ENCODE results near the gene TPRA1. TPM values are rescaled to one million over a fixed set of nuclear protein-coding genes. Genes with fewer than 3 reads are reported as not detected.

Gene TPRA1
- total RNA-seq, 1 experiment from 2014 or later, result 20.2 TPM

DNA sequence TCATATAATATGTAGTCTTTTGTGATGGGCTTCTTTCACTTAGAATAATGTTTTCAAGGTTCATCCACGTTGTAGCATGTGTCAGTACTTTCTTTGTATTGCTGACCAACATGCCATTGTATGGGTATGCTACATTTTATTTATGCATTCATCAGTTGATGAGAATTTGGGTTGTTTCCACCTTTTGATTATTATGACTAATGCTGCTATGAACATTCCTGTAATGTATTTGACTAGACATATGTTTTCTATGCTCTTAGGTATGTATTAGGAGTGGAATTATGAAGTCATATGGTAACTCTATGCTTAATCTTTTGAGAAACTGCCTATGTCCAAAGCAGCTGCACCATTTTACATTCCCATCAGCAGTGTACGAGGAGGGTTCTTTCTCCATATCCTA lies 35.3 kb upstream of the TPRA1 start:
- ChIA-PET CTCF (no interaction called here), POLR2A (ENCODE audit: low non-redundant PET) (no interaction called here)
- intact Hi-C loops (cut with micrococcal nuclease; ENCODE audit: unreplicated experiment), result no loop called here
- no TSS peak for BruUV-seq (replicated peaks)
- no peak for DNase-seq (ENCODE audit: low spot score)
- Histone ChIP-seq H3K4me1 (ENCODE audit: insufficient read depth, low read length, poor library complexity, severe bottlenecking) (peaks cover 7% of the 10 kb centered on the region), H3K36me3 (ENCODE audit: insufficient read depth, low read length, poor library complexity, severe bottlenecking) (peaks cover 18% of the 10 kb centered on the region), H3K4me3 (ENCODE audit: low read depth, low read length, poor library complexity, severe bottlenecking) (no peak overlapping the region), H3K27ac (ENCODE audit: low read depth, low read length, poor library complexity, severe bottlenecking) (no peak overlapping the region), H3K27me3 (replicated peaks; ENCODE audit: insufficient read depth, low read depth, low read length, poor library complexity) (peaks cover 10% of the 10 kb centered on the region), H3K9me3 (ENCODE audit: low read depth, low read length, poor library complexity, severe bottlenecking) (no peaks in the 10 kb centered on the region)
- TF ChIP-seq EZH2 (IDR thresholded peaks at IDR 0.05; ENCODE audit: borderline replicate concordance, low read depth, low read length, poor library complexity, severe bottlenecking) (no peak), CTCF (conservative IDR thresholded peaks at IDR 0.05; ENCODE audit: low read depth, low read length) (no peak)

GRCh38 chr3:127624063-127624462 lies 33.5 kb upstream of the TPRA1 start:
- Histone ChIP-seq H3K27ac (ENCODE audit: low read depth, low read length, poor library complexity, severe bottlenecking) (no peak overlapping the region), H3K27me3 (replicated peaks; ENCODE audit: insufficient read depth, low read depth, low read length, poor library complexity) (peaks cover 10% of the 10 kb centered on the region), H3K9me3 (ENCODE audit: low read depth, low read length, poor library complexity, severe bottlenecking) (no peaks in the 10 kb centered on the region), H3K36me3 (ENCODE audit: insufficient read depth, low read length, poor library complexity, severe bottlenecking) (peaks cover 35% of the 10 kb centered on the region), H3K4me1 (ENCODE audit: insufficient read depth, low read length, poor library complexity, severe bottlenecking) (no peaks in the 10 kb centered on the region), H3K4me3 (ENCODE audit: low read depth, low read length, poor library complexity, severe bottlenecking) (no peak overlapping the region)
- intact Hi-C loops (cut with micrococcal nuclease; ENCODE audit: unreplicated experiment), result no loop called here
- ChIA-PET POLR2A (ENCODE audit: low non-redundant PET) (no interaction called here), CTCF (no interaction called here)
- BruUV-seq (replicated peaks), result no TSS peak
- TF ChIP-seq CTCF (conservative IDR thresholded peaks at IDR 0.05; ENCODE audit: low read depth, low read length) (no peak), EZH2 (IDR thresholded peaks at IDR 0.05; ENCODE audit: borderline replicate concordance, low read depth, low read length, poor library complexity, severe bottlenecking) (no peak)
- no peak for DNase-seq (ENCODE audit: low spot score)

GRCh38 chr3:127622772-127623576 lies 32.4 kb upstream of the TPRA1 start:
- H3K9me3 ChIP-seq (ENCODE audit: low read depth, low read length, poor library complexity, severe bottlenecking), result no peaks in the 10 kb centered on the region
- H3K27ac ChIP-seq (ENCODE audit: low read depth, low read length, poor library complexity, severe bottlenecking), result no peak overlapping the region
- H3K27me3 ChIP-seq (replicated peaks; ENCODE audit: insufficient read depth, low read depth, low read length, poor library complexity), result peaks cover 4% of the 10 kb centered on the region
- no peak for DNase-seq (ENCODE audit: low spot score)
- BruUV-seq (replicated peaks), result no TSS peak
- H3K4me1 ChIP-seq (ENCODE audit: insufficient read depth, low read length, poor library complexity, severe bottlenecking), result no peaks in the 10 kb centered on the region
- ChIA-PET CTCF (no interaction called here), POLR2A (ENCODE audit: low non-redundant PET) (no interaction called here)
- no peak overlapping the region for H3K4me3 ChIP-seq (ENCODE audit: low read depth, low read length, poor library complexity, severe bottlenecking)
- peaks cover 46% of the 10 kb centered on the region for H3K36me3 ChIP-seq (ENCODE audit: insufficient read depth, low read length, poor library complexity, severe bottlenecking)
- TF ChIP-seq CTCF (conservative IDR thresholded peaks at IDR 0.05; ENCODE audit: low read depth, low read length), result no peak
- TF ChIP-seq EZH2 (IDR thresholded peaks at IDR 0.05; ENCODE audit: borderline replicate concordance, low read depth, low read length, poor library complexity, severe bottlenecking), result no peak
- intact Hi-C loops (cut with micrococcal nuclease; ENCODE audit: unreplicated experiment), result no loop called here

Measured in A673 (cell line).